WTC11 (cell line): ENCODE measurements around the gene DBN1. TPM values are rescaled to one million over a fixed set of nuclear protein-coding genes. Genes with fewer than 3 reads are reported as not detected.

Experiments used
- ATAC-seq: fragments of 200-7000 bp; cut with Tn5 transposase; 2 replicates; pipeline ENCODE4 v1.10.0; 2021; ENCODE audit warnings: mild to moderate bottlenecking, moderate library complexity
- CTCF ChIA-PET: fragments of 300-600 bp; sonication (Branson Sonifier 250); formaldehyde crosslinking; loops from one replicate; lab custom pipeline; 2021; ENCODE audit warnings: antibody characterized with exemption; lab: Charles Lee
- POLR2A ChIA-PET: fragments of 350-600 bp; sonication (Branson Sonifier 250); formaldehyde crosslinking; loops from one replicate; lab custom pipeline; 2021; ENCODE audit warnings: antibody characterized with exemption; lab: Charles Lee
- DNase-seq: peaks from one replicate; pipeline ENCODE4 v3.0.0; 2021; ENCODE audit warnings: low spot score
- H3K27ac Mint-ChIP-seq: 2 replicates; pipeline ENCODE4 v1.8.0; 2021; ENCODE audit warnings: mixed read lengths
- H3K27me3 Mint-ChIP-seq: 2 replicates; pipeline ENCODE4 v1.8.0; 2021; ENCODE audit warnings: low read depth, mild to moderate bottlenecking, moderate library complexity, mixed read lengths
- H3K36me3 Mint-ChIP-seq: 2 replicates; pipeline ENCODE4 v1.8.0; 2021; ENCODE audit warnings: mixed read lengths
- H3K4me1 Mint-ChIP-seq: 2 replicates; pipeline ENCODE4 v1.8.0; 2022; ENCODE audit warnings: mixed read lengths
- H3K4me3 Mint-ChIP-seq: 2 replicates; pipeline ENCODE4 v1.8.0; 2021; ENCODE audit warnings: mild to moderate bottlenecking, moderate library complexity, mixed read lengths
- H3K9me3 Mint-ChIP-seq: 2 replicates; pipeline ENCODE4 v1.8.0; 2021; ENCODE audit warnings: mixed read lengths
- ARID4B ChIP-seq: sonication (generic); formaldehyde crosslinking; IDR thresholded peaks from 2 replicates; pipeline ENCODE4 v1.8.0; 2023; ENCODE audit warnings: missing genetic modification reagents, mild to moderate bottlenecking, borderline replicate concordance
- ATF2 ChIP-seq: sonication (generic); formaldehyde crosslinking; IDR thresholded peaks from 2 replicates; pipeline ENCODE4 v1.8.1; 2022; ENCODE audit warnings: low read depth, missing genetic modification reagents, borderline replicate concordance
- CTCF ChIP-seq: fragments of 200-600 bp; IDR thresholded peaks from 2 replicates; pipeline ENCODE4 v1.8.0; 2022; ENCODE audit warnings: antibody characterized with exemption
- MAX ChIP-seq: sonication (generic); formaldehyde crosslinking; IDR thresholded peaks from 2 replicates; pipeline ENCODE4 v1.8.0; 2022; ENCODE audit warnings: mild to moderate bottlenecking, missing genetic modification reagents
- MLX ChIP-seq: sonication (generic); formaldehyde crosslinking; IDR thresholded peaks from 2 replicates; pipeline ENCODE4 v1.8.1; 2023; ENCODE audit warnings: mild to moderate bottlenecking, missing genetic modification reagents, moderate library complexity
- NFYB ChIP-seq: sonication (generic); formaldehyde crosslinking; conservative IDR thresholded peaks from 2 replicates; pipeline ENCODE4 v1.8.0; 2022; ENCODE audit warnings: low read depth, missing genetic modification reagents
- NR2C2 ChIP-seq: sonication (generic); formaldehyde crosslinking; IDR thresholded peaks from 2 replicates; pipeline ENCODE4 v1.8.0; 2022; ENCODE audit warnings: mild to moderate bottlenecking, missing genetic modification reagents
- PREB ChIP-seq: sonication (generic); formaldehyde crosslinking; IDR thresholded peaks from 2 replicates; pipeline ENCODE4 v1.8.1; 2022; ENCODE audit warnings: mild to moderate bottlenecking, missing genetic modification reagents, moderate library complexity, borderline replicate concordance
- RELA ChIP-seq: sonication (generic); formaldehyde crosslinking; IDR thresholded peaks from 2 replicates; pipeline ENCODE4 v1.8.1; 2022; ENCODE audit warnings: missing genetic modification reagents, mild to moderate bottlenecking, borderline replicate concordance
- SP1 ChIP-seq: sonication (generic); formaldehyde crosslinking; conservative IDR thresholded peaks from 2 replicates; pipeline ENCODE4 v1.8.1; 2022; ENCODE audit warnings: missing genetic modification reagents
- TCF7 ChIP-seq: sonication (generic); formaldehyde crosslinking; IDR thresholded peaks from 2 replicates; pipeline ENCODE4 v1.8.0; 2022; ENCODE audit warnings: mild to moderate bottlenecking, low read depth, missing genetic modification reagents, moderate library complexity
- USF1 ChIP-seq: sonication (generic); formaldehyde crosslinking; IDR thresholded peaks from 2 replicates; pipeline ENCODE4 v1.8.0; 2022; ENCODE audit warnings: mild to moderate bottlenecking, missing genetic modification reagents
- USF2 ChIP-seq: sonication (generic); formaldehyde crosslinking; IDR thresholded peaks from 2 replicates; pipeline ENCODE4 v1.8.1; 2023; ENCODE audit warnings: mild to moderate bottlenecking, missing genetic modification reagents, moderate library complexity
- ZBTB43 ChIP-seq: sonication (generic); formaldehyde crosslinking; IDR thresholded peaks from 2 replicates; pipeline ENCODE4 v1.8.1; 2023; ENCODE audit warnings: mild to moderate bottlenecking, missing genetic modification reagents
- ZNF219 ChIP-seq: sonication (generic); formaldehyde crosslinking; IDR thresholded peaks from 2 replicates; pipeline ENCODE4 v1.8.0; 2023; ENCODE audit warnings: missing genetic modification reagents, mild to moderate bottlenecking, borderline replicate concordance
- ZNF232 ChIP-seq: sonication (generic); formaldehyde crosslinking; IDR thresholded peaks from 2 replicates; pipeline ENCODE4 v1.8.0; 2022; ENCODE audit warnings: mild to moderate bottlenecking, missing genetic modification reagents
- ZNF671 ChIP-seq: fragments of 250-450 bp; sonication (Bioruptor Pico); IDR thresholded peaks from 2 replicates; pipeline ENCODE4 v1.8.0; 2021; ENCODE audit warnings: mild to moderate bottlenecking
- total RNA-seq: library from RNA; stranded (reverse); gene quantifications from 3 replicates; pipeline ENCODE4 v1.2.3, GENCODE V29; 2021

Gene DBN1
- total RNA-seq, 1 experiment from 2014 or later: 288 TPM

GRCh38 chr5:177457852-177458681 lies 15.4 kb downstream of the DBN1 start:
- Mint-ChIP-seq H3K27ac (no peak overlapping the region), H3K36me3 (peaks cover 32% of the 10 kb centered on the region), H3K4me1 (peaks cover 19% of the 10 kb centered on the region), H3K27me3 (peaks cover 3% of the 10 kb centered on the region), H3K9me3 (no peaks in the 10 kb centered on the region), H3K4me3 (no peak overlapping the region)
- ChIA-PET CTCF (interaction anchor here (0.6 to 7.2 kb wide), 40 partner anchors 8 to 920 kb away, joined by 3 to 175 read pairs (median 5); partner anchors contain the start of genes DBN1, DDX41, F12 and GRK6), POLR2A (interaction anchor here (1.0 to 2.1 kb wide), 8 partner anchors 10 to 87 kb away, joined by 3 to 12 read pairs (median 4); partner anchors contain the start of gene PDLIM7)
- DNase-seq (no peak), ATAC-seq (no peak)
- TF ChIP-seq RELA (peak; percentile 48; the same call in 1 of the 2 replicates), ZNF232 (CRISPR knock-in tag) (no peak)

- ATAC-seq (peak; percentile 70), DNase-seq (peak; percentile 93)
- H3K36me3 Mint-ChIP-seq: peaks cover 24% of the 10 kb centered on the region
- ChIA-PET CTCF (interaction anchor here (0.6 to 7.2 kb wide), 44 partner anchors 8 to 919 kb away, joined by 3 to 175 read pairs (median 5); partner anchors contain the start of genes DBN1, DDX41, F12 and GRK6), POLR2A (interaction anchor here (1.0 to 2.1 kb wide), 8 partner anchors 9 to 86 kb away, joined by 3 to 12 read pairs (median 4); partner anchors contain the start of gene PDLIM7)
- peak overlapping the region; percentile 50 for H3K4me3 Mint-ChIP-seq
- H3K4me1 Mint-ChIP-seq: peaks cover 26% of the 10 kb centered on the region
- peak overlapping the region; percentile 99 for H3K27ac Mint-ChIP-seq
- H3K27me3 Mint-ChIP-seq: peaks cover 6% of the 10 kb centered on the region
- no peaks in the 10 kb centered on the region for H3K9me3 Mint-ChIP-seq
- TF ChIP-seq MAX (CRISPR knock-in tag) (no peak), USF1 (CRISPR knock-in tag) (no peak), USF2 (no peak), PREB (no peak), ARID4B (CRISPR knock-in tag) (no peak), ATF2 (no peak), NFYB (CRISPR knock-in tag) (peak; percentile 69), NR2C2 (CRISPR knock-in tag) (0 out of 2 replicates have a peak, but pooled peaks have one; percentile 18), ZNF671 (CRISPR knock-in tag) (no peak), ZBTB43 (CRISPR knock-in tag) (no peak), CTCF (peak; percentile 55), ZNF219 (CRISPR knock-in tag) (no peak), TCF7 (CRISPR knock-in tag) (no peak), SP1 (CRISPR knock-in tag) (peak; percentile 29; the same call in 1 of the 2 replicates), MLX (CRISPR knock-in tag) (no peak)
Observed at GRCh38 chr5:177456976-177457851, 16.2 kb downstream of the DBN1 start.
